ENCODE data around the gene SLC16A7.
"Not testable (repeated sequence)": the region's sequence is repeated elsewhere in the genome, so short reads cannot be mapped to it uniquely, and the experiment has no call there.

The SLC16A7 gene

DNA sequence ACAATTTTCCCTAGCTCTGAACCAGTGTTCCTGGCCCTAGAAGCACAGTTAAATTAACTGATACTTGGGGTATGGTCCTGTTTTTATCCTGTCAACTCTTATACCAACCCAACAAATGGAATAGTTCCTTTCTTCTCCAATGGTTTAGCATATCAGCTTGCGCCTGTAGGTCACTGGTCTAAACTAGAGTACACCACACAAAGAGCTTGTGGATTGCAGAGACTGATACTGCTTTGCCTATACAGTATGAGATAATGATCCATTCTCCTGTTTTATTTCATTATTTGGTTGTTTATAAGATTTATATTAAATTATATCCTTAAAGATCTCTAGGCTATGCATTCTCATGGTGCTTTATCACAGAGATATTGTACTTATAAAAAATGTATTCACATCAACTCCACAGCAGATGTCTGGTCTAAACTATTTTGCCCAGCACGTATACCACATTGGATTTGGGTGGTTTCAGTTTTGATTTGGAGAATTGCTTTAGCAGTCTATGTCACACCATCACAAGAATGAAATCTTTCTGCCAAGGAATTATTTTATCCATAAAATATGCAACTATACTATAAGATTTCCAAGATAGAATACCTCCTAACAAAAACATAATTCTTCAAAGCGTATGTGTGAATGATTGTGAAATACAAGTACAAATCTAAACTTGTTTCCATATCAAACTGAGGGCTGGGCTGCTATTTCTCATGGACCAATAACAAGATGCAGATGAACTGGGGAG lies 142.1 kb downstream of the SLC16A7 start:
- no peak for DNase-seq

DNA sequence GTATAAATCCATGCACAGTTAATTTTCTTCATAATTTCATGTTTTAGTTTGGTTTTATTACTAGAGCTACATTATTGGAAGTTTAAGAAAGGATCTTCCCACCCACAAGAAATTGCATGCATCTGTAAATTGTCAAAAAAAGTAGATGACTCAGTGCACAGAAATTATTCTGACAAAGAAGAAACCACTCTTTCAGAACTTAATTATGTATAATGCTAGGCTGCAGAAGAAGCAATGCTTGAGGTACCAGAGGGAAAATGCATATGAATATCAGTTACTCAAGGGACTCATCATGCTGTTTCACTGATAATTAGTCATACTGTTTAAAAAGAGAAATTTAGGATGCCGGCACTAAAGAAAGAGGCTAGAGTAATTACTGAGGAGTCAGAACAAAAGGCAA lies 147.0 kb downstream of the SLC16A7 start:
- no peak for DNase-seq

- DNase-seq, result no peak
These were observed 148.7 kb downstream of the SLC16A7 start for GRCh38 chr12:59744564-59744963.

DNA sequence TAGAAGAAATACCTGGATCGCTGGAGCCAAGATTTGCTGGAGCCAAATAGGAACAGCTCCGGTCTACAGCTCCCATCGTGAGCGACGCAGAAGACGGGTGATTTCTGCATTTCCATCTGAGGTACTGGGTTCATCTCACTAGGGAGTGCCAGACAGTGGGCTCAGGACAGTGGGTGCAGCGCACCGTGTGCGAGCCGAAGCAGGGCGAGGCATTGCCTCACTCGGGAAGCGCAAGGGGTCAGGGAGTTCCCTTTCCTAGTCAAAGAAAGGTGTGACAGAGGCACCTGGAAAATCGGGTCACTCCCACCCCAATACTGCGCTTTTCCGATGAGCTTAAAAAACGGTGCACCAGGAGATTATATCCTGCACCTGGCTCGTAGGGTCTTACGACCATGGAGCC lies 155.3 kb downstream of the SLC16A7 start:
- not testable (repeated sequence) for DNase-seq

DNA sequence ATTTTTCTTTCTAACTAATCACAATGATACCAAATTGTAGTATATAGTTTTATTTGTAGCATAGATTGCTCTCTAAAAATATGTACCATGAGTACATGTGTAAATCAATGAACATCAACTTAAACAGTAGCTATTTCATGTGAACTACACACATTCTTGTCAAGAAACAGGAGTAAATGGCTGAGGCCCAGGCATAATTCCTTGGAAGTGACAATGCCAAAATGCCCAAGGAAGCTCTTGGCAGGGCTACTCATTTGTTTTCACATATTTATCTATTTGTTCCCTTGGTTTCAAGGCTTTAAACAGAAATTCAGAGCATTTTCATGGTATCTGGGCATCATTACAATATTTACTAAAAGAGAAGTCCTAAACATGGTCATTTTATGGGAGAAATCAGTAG lies 165.7 kb downstream of the SLC16A7 start:
- DNase-seq, result no peak

GRCh38 chr12:59763835-59764234 lies 168.0 kb downstream of the SLC16A7 start:
- no peak for DNase-seq

GRCh38 chr12:59768031-59768430 lies 172.2 kb downstream of the SLC16A7 start:
- DNase-seq, result no peak

DNA sequence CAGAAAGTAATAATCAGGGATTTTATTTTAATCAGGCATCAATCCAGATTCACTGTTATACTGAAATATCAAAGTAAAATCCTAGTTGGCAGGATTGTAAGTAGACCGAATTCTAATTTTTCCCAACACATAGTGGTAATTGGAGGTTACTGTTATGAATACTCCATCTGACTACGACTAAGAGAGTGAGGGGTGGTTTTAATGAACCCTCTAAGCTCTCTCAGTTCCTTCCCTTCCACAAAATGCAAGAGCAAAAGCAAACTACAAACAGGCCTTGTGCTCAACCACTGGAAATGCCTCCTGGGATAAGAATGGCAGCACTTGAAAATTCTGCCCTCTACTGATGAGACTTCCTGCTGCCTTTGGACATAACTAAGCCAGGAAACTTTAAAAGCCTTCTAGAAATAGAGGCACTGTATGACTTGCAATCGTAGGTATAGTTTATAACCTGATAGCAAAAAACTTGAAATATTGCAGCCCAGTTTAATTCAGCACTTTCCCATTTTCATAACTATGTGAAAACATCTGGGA lies 184.8 kb downstream of the SLC16A7 start:
- DNase-seq, result peak in 1 of 2 experiments; percentile 2

GRCh38 chr12:59787610-59788009 lies 191.8 kb downstream of the SLC16A7 start:
- DNase-seq, result no peak

DNA sequence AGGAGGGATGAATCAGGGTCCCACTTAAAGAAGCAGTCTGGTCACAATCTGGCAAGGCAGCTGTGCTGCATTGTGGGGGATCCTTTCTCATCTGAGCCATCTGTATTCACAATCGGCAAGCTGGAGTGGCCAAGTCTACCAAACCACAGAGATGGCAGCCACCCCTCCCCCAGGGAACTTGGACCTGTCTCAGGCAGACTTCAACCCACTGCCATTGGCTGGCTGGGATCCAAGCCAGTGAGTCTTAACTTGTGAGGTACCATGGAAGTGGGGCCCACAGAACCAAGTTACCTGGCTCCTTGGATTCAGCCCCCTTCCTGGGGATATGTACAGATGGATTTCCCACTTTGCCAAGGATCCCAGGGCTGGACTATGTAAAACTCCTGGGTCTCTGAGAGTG lies 196.8 kb downstream of the SLC16A7 start:
- no peak for DNase-seq

- DNase-seq, result no peak
These were observed 207.9 kb downstream of the SLC16A7 start for GRCh38 chr12:59803735-59804134.

GRCh38 chr12:59808317-59808910 lies 212.6 kb downstream of the SLC16A7 start:
- peak in 1 of 2 experiments; percentile 46 for DNase-seq

DNA sequence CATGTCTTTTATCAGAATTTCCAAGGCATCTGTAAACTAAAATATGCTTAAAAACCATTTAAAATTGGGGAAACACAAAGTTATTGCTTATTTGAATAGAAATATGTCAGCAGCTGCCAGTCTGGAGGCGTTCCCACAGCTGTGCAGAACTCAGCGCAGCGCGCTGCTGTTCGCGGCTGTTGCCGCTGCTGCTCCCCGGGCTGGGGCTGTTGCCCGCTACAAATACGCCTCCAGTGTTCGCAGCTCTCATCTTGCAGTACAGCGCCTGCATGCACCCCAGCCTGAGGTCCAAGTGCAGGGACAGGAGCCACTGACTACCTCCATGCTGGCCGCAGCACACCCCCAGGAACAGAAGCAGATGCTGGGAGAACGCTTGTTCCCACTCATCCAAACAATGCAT lies 216.2 kb downstream of the SLC16A7 start:
- no peak for DNase-seq

GRCh38 chr12:59812716-59813115 lies 216.9 kb downstream of the SLC16A7 start:
- DNase-seq, result no peak

GRCh38 chr12:59820594-59821011 lies 224.8 kb downstream of the SLC16A7 start:
- DNase-seq, result no peak

GRCh38 chr12:59823567-59823966 lies 227.7 kb downstream of the SLC16A7 start:
- no peak for DNase-seq

DNA sequence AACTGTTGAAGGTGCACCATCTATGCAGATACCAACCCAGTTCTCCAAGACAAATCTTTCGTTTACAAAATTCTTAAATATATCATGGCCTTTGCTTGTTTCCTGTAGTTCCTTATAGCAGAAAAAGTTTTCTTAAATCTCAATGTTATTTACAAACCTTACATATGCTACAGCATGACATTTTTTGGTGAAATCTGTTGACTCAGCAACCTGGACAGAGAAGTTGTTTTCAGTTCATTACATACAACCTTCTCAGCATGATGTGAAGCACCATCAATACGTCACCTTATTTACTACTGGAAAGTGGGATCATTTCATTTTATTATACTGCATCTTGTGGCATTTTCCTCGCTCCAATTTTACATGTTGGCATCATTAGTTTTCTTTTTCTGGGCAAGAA lies 231.9 kb downstream of the SLC16A7 start:
- no peak for DNase-seq

DNA sequence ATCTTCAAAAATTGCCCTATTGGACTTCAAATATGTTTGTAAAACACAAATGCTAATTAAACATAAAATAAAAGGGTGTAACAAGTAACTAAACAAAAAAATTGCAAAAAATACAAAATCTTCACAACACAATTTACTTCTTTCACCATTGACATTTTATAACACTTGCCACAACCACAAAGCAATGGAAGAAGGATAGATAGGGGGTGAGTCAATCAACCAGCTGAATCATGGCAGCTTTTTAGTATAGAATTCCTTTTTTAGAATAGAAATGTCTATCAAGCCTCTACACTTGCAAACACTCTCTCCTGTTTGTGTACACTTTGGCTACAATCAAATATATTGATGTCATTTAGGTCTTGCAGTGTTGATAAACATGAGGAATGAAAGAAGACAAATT lies 232.7 kb downstream of the SLC16A7 start:
- no peak for DNase-seq

DNA sequence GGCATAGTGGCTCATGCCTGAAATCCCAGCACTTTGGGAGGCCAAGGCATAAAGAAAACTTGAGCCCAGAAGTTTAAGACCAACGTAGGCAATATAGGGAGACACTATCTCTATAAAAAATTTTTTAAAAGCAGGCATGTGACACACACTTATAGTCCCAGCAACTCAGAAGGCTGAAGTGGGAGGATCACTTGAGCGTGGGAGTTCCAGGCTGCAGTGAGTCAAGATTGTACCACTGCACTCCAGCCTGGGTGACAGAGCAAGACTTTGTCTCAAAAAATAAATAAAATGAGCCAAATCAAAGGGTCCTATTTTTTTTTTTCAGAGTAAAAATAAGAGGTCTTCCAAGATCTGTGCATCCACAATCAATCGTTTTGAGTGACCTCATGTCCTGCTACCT lies 237.6 kb downstream of the SLC16A7 start:
- DNase-seq, result no peak

- DNase-seq, result peak in 1 of 2 experiments; percentile 17
These were observed 239.0 kb downstream of the SLC16A7 start for GRCh38 chr12:59834659-59835474.
